Immature natural killer cell (primary cell): ENCODE results near the gene CLSTN2. TPM values are rescaled to one million over a fixed set of nuclear protein-coding genes. Genes with fewer than 3 reads are reported as not detected.

Experiments used
- DNase-seq, 3 donors: peaks; one replicate each; pipeline ENCODE4 v3.0.0; 2022; ENCODE audit warnings: mixed read lengths in 1 of 3
- H3K27ac Mint-ChIP-seq, 6 donors: one replicate each; pipeline ENCODE4 v1.8.0; 2020; ENCODE audit warnings: mixed read lengths in 6 of 6, mild to moderate bottlenecking in 5 of 6, inconsistent platforms in 4 of 6, moderate library complexity in 3 of 6
- H3K27me3 Mint-ChIP-seq, 3 donors: one replicate each; pipeline ENCODE4 v1.8.0; 2020 to 2021; ENCODE audit warnings: low read depth in 3 of 3, mild to moderate bottlenecking in 3 of 3, mixed read lengths in 3 of 3, moderate library complexity in 3 of 3, inconsistent platforms in 1 of 3
- H3K36me3 Mint-ChIP-seq, 3 donors: one replicate each; pipeline ENCODE4 v1.8.0; 2020; ENCODE audit warnings: mixed read lengths in 3 of 3, inconsistent platforms in 2 of 3, mild to moderate bottlenecking in 2 of 3
- H3K4me1 Mint-ChIP-seq, 2 donors: one replicate each; pipeline ENCODE4 v1.8.0; 2020; ENCODE audit warnings: inconsistent platforms in 2 of 2, mild to moderate bottlenecking in 2 of 2, mixed read lengths in 2 of 2, moderate library complexity in 1 of 2
- H3K4me3 Mint-ChIP-seq, 5 donors: one replicate each; pipeline ENCODE4 v1.8.0; 2020; ENCODE audit warnings: mild to moderate bottlenecking in 5 of 5, mixed read lengths in 5 of 5, inconsistent platforms in 3 of 5, moderate library complexity in 3 of 5
- H3K9me3 Mint-ChIP-seq, 6 donors: one replicate each; pipeline ENCODE4 v1.8.0; 2020; ENCODE audit warnings: mild to moderate bottlenecking in 6 of 6, mixed read lengths in 6 of 6, inconsistent platforms in 4 of 6, moderate library complexity in 3 of 6
- polyA plus RNA-seq, 3 donors: library from polyadenylated mRNA; unstranded; fragments of 300-500 nt; fragmentation: Illumina TruSeq; gene quantifications; one replicate each; pipeline ENCODE4 v1.2.3, GENCODE V29; 2021

CLSTN2 gene
- polyA plus RNA-seq, 3 donors from 2014 or later: not detected

- DNase-seq: no peak
- H3K27ac Mint-ChIP-seq: no peak overlapping the region
- no peak overlapping the region for H3K4me3 Mint-ChIP-seq
- no peaks in the 10 kb centered on the region for H3K4me1 Mint-ChIP-seq
- H3K36me3 Mint-ChIP-seq: no peaks in the 10 kb centered on the region
- H3K9me3 Mint-ChIP-seq: peaks cover 0 to 4% (median 0%) of the 10 kb centered on the region in 6 donors
- peaks cover 0 to 6% (median under 1%) of the 10 kb centered on the region in 3 donors for H3K27me3 Mint-ChIP-seq
Measured at GRCh38 chr3:140597792-140598191, 662.8 kb downstream of the CLSTN2 start.

DNA sequence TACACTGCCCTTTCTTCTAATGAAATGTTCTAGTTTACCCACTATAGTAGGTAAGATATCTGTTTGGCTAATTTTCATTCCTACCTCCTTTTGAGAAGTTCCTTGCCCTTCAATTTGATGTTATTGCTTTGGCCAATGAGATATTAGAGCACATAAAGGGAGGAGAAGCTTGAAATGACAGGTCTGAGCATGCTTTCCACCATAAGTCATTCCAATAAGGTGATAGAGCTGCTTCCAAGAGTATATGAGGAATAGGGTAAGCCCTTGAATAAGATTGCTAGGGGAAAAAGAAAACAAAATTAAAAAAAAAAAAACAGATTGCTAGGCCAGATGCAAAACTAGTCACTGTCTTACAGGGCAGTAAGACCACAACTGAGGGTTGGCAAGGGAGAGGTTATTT is 664.0 kb downstream of the CLSTN2 start:
- Mint-ChIP-seq H3K36me3 (no peaks in the 10 kb centered on the region), H3K27me3 (no peaks in the 10 kb centered on the region), H3K9me3 (peaks cover 0 to 4% (median 0%) of the 10 kb centered on the region in 6 donors), H3K27ac (no peak overlapping the region), H3K4me3 (no peak overlapping the region), H3K4me1 (no peaks in the 10 kb centered on the region)
- no peak for DNase-seq

DNA sequence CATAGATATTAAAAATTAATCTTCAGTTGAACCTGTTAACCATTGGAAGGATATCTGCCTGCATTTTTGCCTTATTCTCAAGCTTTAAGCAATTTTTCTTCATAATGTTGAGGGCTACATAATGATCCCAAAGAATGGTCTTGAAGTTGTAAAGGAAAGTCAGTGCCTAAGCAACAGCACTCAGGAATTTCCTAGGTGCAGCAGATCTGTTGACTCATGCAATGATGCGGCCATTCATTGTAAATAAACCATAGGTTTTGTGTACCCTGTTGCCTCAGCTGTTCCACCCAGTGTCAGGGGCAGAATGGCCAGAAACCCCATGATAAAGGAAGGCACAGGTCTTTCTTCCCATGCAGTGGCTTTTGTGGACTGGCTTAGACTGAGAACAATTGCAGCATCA is 664.5 kb downstream of the CLSTN2 start:
- Mint-ChIP-seq H3K27ac (no peak overlapping the region), H3K27me3 (no peaks in the 10 kb centered on the region)

DNA sequence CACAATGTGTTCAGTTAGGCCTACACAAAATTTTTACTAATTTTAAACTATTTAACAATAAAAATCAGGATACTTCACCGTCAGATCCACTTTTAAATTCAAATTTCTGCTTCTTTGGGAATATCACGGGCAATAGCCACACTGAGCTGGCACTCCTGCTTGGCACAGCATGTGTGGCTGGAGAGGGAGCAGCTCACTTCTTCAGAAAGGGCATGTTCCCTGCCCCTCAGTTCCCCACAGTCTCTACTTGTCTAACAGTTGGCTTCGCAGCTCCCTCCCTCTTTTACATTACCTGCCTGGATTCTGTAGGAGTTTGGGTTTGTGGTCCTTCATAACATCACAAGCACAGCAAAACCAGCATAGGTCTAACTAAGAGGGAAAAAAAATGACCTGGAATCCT is 666.9 kb downstream of the CLSTN2 start:
- Mint-ChIP-seq H3K4me1 (no peaks in the 10 kb centered on the region), H3K36me3 (no peaks in the 10 kb centered on the region), H3K4me3 (no peak overlapping the region), H3K27ac (no peak overlapping the region), H3K9me3 (peaks cover 0 to 6% (median 0%) of the 10 kb centered on the region in 6 donors), H3K27me3 (peaks cover 0 to 5% (median 5%) of the 10 kb centered on the region in 3 donors)
- DNase-seq: no peak

More for the DNA sequence above, 664.5 kb downstream of the CLSTN2 start:
- H3K9me3 Mint-ChIP-seq: peaks cover 0 to 4% (median 0%) of the 10 kb centered on the region in 6 donors
- no peaks in the 10 kb centered on the region for H3K4me1 Mint-ChIP-seq
- no peak overlapping the region for H3K4me3 Mint-ChIP-seq
- no peaks in the 10 kb centered on the region for H3K36me3 Mint-ChIP-seq
- no peak for DNase-seq

DNA sequence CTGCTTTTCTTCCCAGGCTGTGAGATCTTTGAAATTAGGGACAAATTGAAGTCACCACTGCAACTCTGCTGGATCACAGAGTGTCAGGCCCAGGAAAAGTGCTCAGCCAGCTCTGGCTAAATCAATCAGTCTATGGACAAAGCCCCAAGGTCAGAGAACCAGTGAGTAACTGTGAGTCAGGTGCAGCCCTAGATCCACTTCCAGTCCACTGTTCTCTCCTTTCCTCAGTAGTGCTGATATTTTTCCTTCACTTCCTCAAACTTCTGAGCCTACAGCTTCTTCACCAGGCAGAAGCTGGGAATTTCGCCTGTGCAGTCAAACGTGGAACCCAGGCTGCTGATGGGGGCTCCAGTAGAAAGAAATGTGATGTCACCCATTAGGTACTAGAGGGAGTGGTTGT is 667.8 kb downstream of the CLSTN2 start:
- H3K36me3 Mint-ChIP-seq: no peaks in the 10 kb centered on the region
- no peaks in the 10 kb centered on the region for H3K4me1 Mint-ChIP-seq
- no peak for DNase-seq
- peaks cover 0 to 8% (median under 1%) of the 10 kb centered on the region in 6 donors for H3K9me3 Mint-ChIP-seq
- H3K4me3 Mint-ChIP-seq: no peak overlapping the region
- H3K27ac Mint-ChIP-seq: no peak overlapping the region
- peaks cover 0 to 5% (median 5%) of the 10 kb centered on the region in 3 donors for H3K27me3 Mint-ChIP-seq

GRCh38 chr3:140603766-140604165 is 668.8 kb downstream of the CLSTN2 start:
- no peak for DNase-seq
- Mint-ChIP-seq H3K4me1 (no peaks in the 10 kb centered on the region), H3K4me3 (no peak overlapping the region), H3K9me3 (peaks cover 0 to 10% (median 2%) of the 10 kb centered on the region in 6 donors), H3K27ac (no peak overlapping the region), H3K27me3 (peaks cover 0 to 8% (median 5%) of the 10 kb centered on the region in 3 donors), H3K36me3 (no peaks in the 10 kb centered on the region)

- no peak for DNase-seq
- Mint-ChIP-seq H3K4me3 (no peak overlapping the region), H3K4me1 (no peaks in the 10 kb centered on the region), H3K36me3 (no peaks in the 10 kb centered on the region), H3K27ac (no peak overlapping the region), H3K9me3 (peaks cover 0 to 10% (median 3%) of the 10 kb centered on the region in 6 donors), H3K27me3 (peaks cover 3 to 6% (median 4%) of the 10 kb centered on the region in 3 donors)
Measured at GRCh38 chr3:140610544-140610943, 675.6 kb downstream of the CLSTN2 start.

- H3K36me3 Mint-ChIP-seq: no peaks in the 10 kb centered on the region
- no peak overlapping the region for H3K4me3 Mint-ChIP-seq
- DNase-seq: no peak
- no peaks in the 10 kb centered on the region for H3K4me1 Mint-ChIP-seq
- no peak overlapping the region for H3K27ac Mint-ChIP-seq
- H3K9me3 Mint-ChIP-seq: peaks cover 2 to 12% (median 5%) of the 10 kb centered on the region in 6 donors
- peaks cover 2 to 6% (median 3%) of the 10 kb centered on the region in 3 donors for H3K27me3 Mint-ChIP-seq
Measured at GRCh38 chr3:140614001-140614400, 679.0 kb downstream of the CLSTN2 start.

DNA sequence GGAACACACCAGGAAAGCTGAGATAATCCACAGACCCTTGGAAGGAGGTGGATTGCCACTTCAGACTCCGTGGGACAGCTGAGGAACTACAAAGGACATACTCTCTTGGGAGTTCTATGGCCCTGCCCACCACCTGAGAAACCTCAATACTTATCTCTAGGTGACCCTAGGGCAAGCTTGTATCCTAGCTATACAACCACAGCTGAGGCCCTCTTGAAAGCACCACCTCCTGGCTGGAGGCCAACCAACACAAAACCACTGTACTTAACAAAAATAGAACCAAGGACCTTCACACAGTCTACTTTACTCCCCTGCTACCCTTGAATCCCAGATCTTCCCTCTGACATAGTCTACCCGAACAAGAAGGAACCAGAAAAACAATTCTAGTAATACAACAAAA is 682.1 kb downstream of the CLSTN2 start:
- Mint-ChIP-seq H3K4me3 (no peak overlapping the region), H3K4me1 (no peaks in the 10 kb centered on the region), H3K9me3 (peaks cover 3 to 12% (median 6%) of the 10 kb centered on the region in 6 donors), H3K27me3 (peaks cover 4 to 7% (median 6%) of the 10 kb centered on the region in 3 donors), H3K27ac (no peak overlapping the region), H3K36me3 (no peaks in the 10 kb centered on the region)
- no peak for DNase-seq

- peaks cover 1 to 2% (median 2%) of the 10 kb centered on the region in 3 donors for H3K27me3 Mint-ChIP-seq
- no peak overlapping the region for H3K4me3 Mint-ChIP-seq
- peaks cover 0 to 2% (median 0%) of the 10 kb centered on the region in 6 donors for H3K9me3 Mint-ChIP-seq
- H3K4me1 Mint-ChIP-seq: no peaks in the 10 kb centered on the region
- DNase-seq: no peak
- H3K27ac Mint-ChIP-seq: no peak overlapping the region
- peaks cover 0 to 4% (median 0%) of the 10 kb centered on the region in 3 donors for H3K36me3 Mint-ChIP-seq
Measured at GRCh38 chr3:140626856-140627255, 691.9 kb downstream of the CLSTN2 start.
